CD8-positive, alpha-beta memory T cell (primary cell): Measurements from ENCODE around the gene HNRNPDL. TPM values are rescaled to one million over a fixed set of nuclear protein-coding genes. Genes with fewer than 3 reads are reported as not detected.
"Not testable (repeated sequence)": the region's sequence is repeated elsewhere in the genome, so short reads cannot be mapped to it uniquely, and the experiment has no call there.

ENCODE experiments used
- CTCF ChIA-PET: fragments of 350-600 bp; sonication (Branson Sonifier 250); formaldehyde crosslinking; loops from one replicate; lab custom pipeline; 2021; ENCODE audit warnings: antibody characterized with exemption; lab: Charles Lee
- POLR2A ChIA-PET: fragments of 350-600 bp; sonication (Branson Sonifier 250); formaldehyde crosslinking; loops from one replicate; lab custom pipeline; 2021; ENCODE audit warnings: antibody characterized with exemption; lab: Charles Lee
- DNase-seq, 5 donors: peaks; one replicate each; pipeline versions ENCODE4 v3.0.0 to v3.0.0-alpha.2; 2020 to 2022; ENCODE audit warnings: mixed read lengths in 1 of 5
- H3K27ac ChIP-seq: one replicate; pipeline ENCODE4 v1.7.0; 2013; ENCODE audit warnings: low read depth, mild to moderate bottlenecking, low read length, moderate library complexity
- H3K27me3 ChIP-seq: 2 replicates; pipeline ENCODE4 v1.7.0; 2013; ENCODE audit warnings: low read length, mild to moderate bottlenecking; ENCODE audit not compliant: insufficient read depth, poor library complexity, severe bottlenecking
- H3K36me3 ChIP-seq: 2 replicates; pipeline ENCODE4 v1.7.0; 2013; ENCODE audit warnings: mild to moderate bottlenecking, low read length, moderate library complexity; ENCODE audit not compliant: insufficient read depth
- H3K4me1 ChIP-seq: 2 replicates; pipeline ENCODE4 v1.7.0; 2013; ENCODE audit warnings: mild to moderate bottlenecking, low read length, moderate library complexity; ENCODE audit not compliant: insufficient read depth
- H3K4me3 ChIP-seq: 2 replicates; pipeline ENCODE4 v1.7.0; 2013; ENCODE audit warnings: mild to moderate bottlenecking, low read length
- H3K9me3 ChIP-seq: 2 replicates; pipeline ENCODE4 v1.7.0; 2013; ENCODE audit warnings: mild to moderate bottlenecking, low read length
- H3K27ac Mint-ChIP-seq, 8 donors: one replicate each; pipeline ENCODE4 v1.8.0; 2020 to 2021; ENCODE audit warnings: mixed read lengths in 8 of 8, mild to moderate bottlenecking in 6 of 8, inconsistent platforms in 3 of 8, moderate library complexity in 3 of 8
- H3K27me3 Mint-ChIP-seq, 2 donors: one replicate each; pipeline ENCODE4 v1.8.0; 2020 to 2021; ENCODE audit warnings: mixed read lengths in 2 of 2, mild to moderate bottlenecking in 1 of 2, moderate library complexity in 1 of 2
- H3K36me3 Mint-ChIP-seq, 3 donors: one replicate each; pipeline ENCODE4 v1.8.0; 2020 to 2021; ENCODE audit warnings: mixed read lengths in 3 of 3, inconsistent platforms in 1 of 3, mild to moderate bottlenecking in 1 of 3
- H3K4me1 Mint-ChIP-seq, 3 donors: one replicate each; pipeline ENCODE4 v1.8.0; 2020 to 2021; ENCODE audit warnings: mixed read lengths in 3 of 3, inconsistent platforms in 1 of 3, mild to moderate bottlenecking in 1 of 3
- H3K4me3 Mint-ChIP-seq, 7 donors: one replicate each; pipeline ENCODE4 v1.8.0; 2020 to 2021; ENCODE audit warnings: mixed read lengths in 7 of 7, mild to moderate bottlenecking in 6 of 7, moderate library complexity in 4 of 7, inconsistent platforms in 2 of 7
- H3K9me3 Mint-ChIP-seq, 5 donors: one replicate each; pipeline ENCODE4 v1.8.0; 2020 to 2022; ENCODE audit warnings: mixed read lengths in 5 of 5, mild to moderate bottlenecking in 3 of 5, moderate library complexity in 2 of 5, inconsistent platforms in 1 of 5
- polyA plus RNA-seq: library from polyadenylated mRNA; unstranded; fragments of 300-500 nt; fragmentation: Illumina TruSeq; gene quantifications from one replicate; pipeline ENCODE4 v1.2.3, GENCODE V29; 2021
- total RNA-seq, 2 experiments: library from RNA; stranded (reverse); gene quantifications; one replicate each; pipeline ENCODE4 v1.2.3, GENCODE V29; 2021

The HNRNPDL gene
- total and polyA plus RNA-seq, 3 experiments from 2014 or later: 257 to 438 (median 423) TPM

GRCh38 chr4:82401600-82401999, 28.7 kb downstream of the HNRNPDL start:
- Histone ChIP-seq H3K27ac (no peak overlapping the region), H3K4me1 (no peaks in the 10 kb centered on the region), H3K4me3 (no peak overlapping the region), H3K36me3 (no peaks in the 10 kb centered on the region), H3K27me3 (peaks cover 4% of the 10 kb centered on the region), H3K9me3 (no peaks in the 10 kb centered on the region)
- H3K27ac Mint-ChIP-seq: no peak overlapping the region
- peaks cover 0 to 4% (median 1%) of the 10 kb centered on the region in 3 donors for H3K36me3 Mint-ChIP-seq
- no peaks in the 10 kb centered on the region for H3K9me3 Mint-ChIP-seq
- ChIA-PET CTCF (no interaction called here), POLR2A (no interaction called here)
- no peak for DNase-seq
- peaks cover 3 to 33% of the 10 kb centered on the region in 2 donors for H3K27me3 Mint-ChIP-seq
- peaks cover 0 to 3% (median 0%) of the 10 kb centered on the region in 3 donors for H3K4me1 Mint-ChIP-seq
- H3K4me3 Mint-ChIP-seq: no peak overlapping the region

- CTCF ChIA-PET: interaction anchor here (0.7 to 1.4 kb wide), 3 partner anchors 9 to 15 kb away, joined by 3 to 4 read pairs (median 4); no protein-coding TSS in a partner anchor
- no peak overlapping the region for H3K4me3 Mint-ChIP-seq
- no peak overlapping the region for H3K27ac Mint-ChIP-seq
Measured at GRCh38 chr4:82398263-82398662, 32.0 kb downstream of the HNRNPDL start.

GRCh38 chr4:82397527-82397926, 32.7 kb downstream of the HNRNPDL start:
- H3K4me1 Mint-ChIP-seq: no peaks in the 10 kb centered on the region
- Histone ChIP-seq H3K4me1 (no peaks in the 10 kb centered on the region), H3K27me3 (no peaks in the 10 kb centered on the region), H3K36me3 (no peaks in the 10 kb centered on the region), H3K27ac (no peak overlapping the region), H3K9me3 (no peaks in the 10 kb centered on the region), H3K4me3 (no peak overlapping the region)
- no peak for DNase-seq
- H3K27me3 Mint-ChIP-seq: peaks cover 1 to 23% of the 10 kb centered on the region in 2 donors
- no peak overlapping the region for H3K4me3 Mint-ChIP-seq
- ChIA-PET CTCF (interaction anchor here (1.4 kb wide), 2 partner anchors 10 to 14 kb away, joined by 4 read pairs; no protein-coding TSS in a partner anchor), POLR2A (interaction anchor here (0.6 kb wide), 1 partner anchor 1970 kb away, joined by 5 read pairs; no protein-coding TSS in a partner anchor)
- no peak overlapping the region for H3K27ac Mint-ChIP-seq
- peaks cover 0 to 4% (median 1%) of the 10 kb centered on the region in 3 donors for H3K36me3 Mint-ChIP-seq
- H3K9me3 Mint-ChIP-seq: no peaks in the 10 kb centered on the region

More at GRCh38 chr4:82398263-82398662, 32.0 kb downstream of the HNRNPDL start:
- Histone ChIP-seq H3K9me3 (no peaks in the 10 kb centered on the region), H3K27ac (no peak overlapping the region), H3K4me1 (no peaks in the 10 kb centered on the region), H3K27me3 (peaks cover 3% of the 10 kb centered on the region), H3K36me3 (no peaks in the 10 kb centered on the region), H3K4me3 (no peak overlapping the region)
- no peaks in the 10 kb centered on the region for H3K9me3 Mint-ChIP-seq
- POLR2A ChIA-PET: no interaction called here
- no peak for DNase-seq
- peaks cover 0 to under 1% (median 0%) of the 10 kb centered on the region in 3 donors for H3K4me1 Mint-ChIP-seq
- peaks cover 0 to 4% (median 1%) of the 10 kb centered on the region in 3 donors for H3K36me3 Mint-ChIP-seq
- peaks cover 3 to 26% of the 10 kb centered on the region in 2 donors for H3K27me3 Mint-ChIP-seq

- Histone ChIP-seq H3K27ac (no peak overlapping the region), H3K9me3 (no peaks in the 10 kb centered on the region), H3K4me1 (no peaks in the 10 kb centered on the region), H3K27me3 (no peaks in the 10 kb centered on the region), H3K4me3 (no peak overlapping the region), H3K36me3 (no peaks in the 10 kb centered on the region)
- Mint-ChIP-seq H3K27ac (no peak overlapping the region), H3K4me3 (no peak overlapping the region), H3K4me1 (no peaks in the 10 kb centered on the region), H3K27me3 (peaks cover 3 to 8% of the 10 kb centered on the region in 2 donors), H3K9me3 (no peaks in the 10 kb centered on the region), H3K36me3 (peaks cover 0 to 4% (median 0%) of the 10 kb centered on the region in 3 donors)
- ChIA-PET CTCF (interaction anchor here (0.8 to 1.1 kb wide), 2 partner anchors 34 to 104 kb away, joined by 3 read pairs; no protein-coding TSS in a partner anchor), POLR2A (no interaction called here)
- DNase-seq: no peak
Measured at GRCh38 chr4:82394896-82395295, 35.4 kb downstream of the HNRNPDL start.

- H3K27ac Mint-ChIP-seq, POLR2A ChIA-PET, H3K4me3 Mint-ChIP-seq, H3K4me1 ChIP-seq, H3K27ac ChIP-seq, DNase-seq, H3K9me3 ChIP-seq, CTCF ChIA-PET, H3K36me3 ChIP-seq, H3K4me3 ChIP-seq, H3K36me3 Mint-ChIP-seq, H3K27me3 ChIP-seq, H3K4me1 Mint-ChIP-seq, H3K9me3 Mint-ChIP-seq: not testable (repeated sequence)
- peaks cover 5 to 12% of the 10 kb centered on the region in 2 donors for H3K27me3 Mint-ChIP-seq
Measured at GRCh38 chr4:82390061-82390460, 40.2 kb downstream of the HNRNPDL start.

- DNase-seq: no peak
- peak overlapping the region in 1 of 8 donors; percentile 52 for H3K27ac Mint-ChIP-seq
- H3K9me3 Mint-ChIP-seq: no peaks in the 10 kb centered on the region
- Histone ChIP-seq H3K27ac (no peak overlapping the region), H3K36me3 (no peaks in the 10 kb centered on the region), H3K4me3 (no peak overlapping the region), H3K4me1 (no peaks in the 10 kb centered on the region), H3K27me3 (no peaks in the 10 kb centered on the region), H3K9me3 (no peaks in the 10 kb centered on the region)
- ChIA-PET POLR2A (interaction anchor here (0.7 kb wide), 1 partner anchor 14 kb away, joined by 3 read pairs; the partner anchor contains the start of gene HNRNPD), CTCF (no interaction called here)
- no peaks in the 10 kb centered on the region for H3K4me1 Mint-ChIP-seq
- peaks cover 0 to 9% (median 0%) of the 10 kb centered on the region in 3 donors for H3K36me3 Mint-ChIP-seq
- H3K4me3 Mint-ChIP-seq: no peak overlapping the region
- H3K27me3 Mint-ChIP-seq: peaks cover 5 to 9% of the 10 kb centered on the region in 2 donors
Measured at GRCh38 chr4:82388405-82388804, 41.9 kb downstream of the HNRNPDL start.

GRCh38 chr4:82386312-82386711, 44.0 kb downstream of the HNRNPDL start:
- H3K4me1 ChIP-seq, H3K4me1 Mint-ChIP-seq, H3K27me3 Mint-ChIP-seq, POLR2A ChIA-PET, H3K36me3 Mint-ChIP-seq, H3K4me3 Mint-ChIP-seq, H3K27ac Mint-ChIP-seq, H3K9me3 ChIP-seq, H3K4me3 ChIP-seq, CTCF ChIA-PET, H3K36me3 ChIP-seq, DNase-seq, H3K27ac ChIP-seq, H3K27me3 ChIP-seq, H3K9me3 Mint-ChIP-seq: not testable (repeated sequence)

GRCh38 chr4:82382751-82383150, 47.5 kb downstream of the HNRNPDL start:
- H3K27me3 Mint-ChIP-seq: peaks cover 3 to 9% of the 10 kb centered on the region in 2 donors
- H3K4me3 Mint-ChIP-seq: no peak overlapping the region
- Histone ChIP-seq H3K4me1 (no peaks in the 10 kb centered on the region), H3K4me3 (no peak overlapping the region), H3K27me3 (no peaks in the 10 kb centered on the region), H3K27ac (no peak overlapping the region), H3K36me3 (no peaks in the 10 kb centered on the region), H3K9me3 (no peaks in the 10 kb centered on the region)
- peaks cover 1 to 9% (median 2%) of the 10 kb centered on the region in 3 donors for H3K4me1 Mint-ChIP-seq
- DNase-seq: no peak
- CTCF ChIA-PET: interaction anchor here (1.2 to 1.6 kb wide), 2 partner anchors 15 to 46 kb away, joined by 3 to 4 read pairs; no protein-coding TSS in a partner anchor
- H3K9me3 Mint-ChIP-seq: no peaks in the 10 kb centered on the region
- no peak overlapping the region for H3K27ac Mint-ChIP-seq
- POLR2A ChIA-PET: no interaction called here
- peaks cover 0 to 9% (median 3%) of the 10 kb centered on the region in 3 donors for H3K36me3 Mint-ChIP-seq
